Bronchial epithelial cell (primary cell): Measurements from ENCODE around the gene RAVER1. TPM values are rescaled to one million over a fixed set of nuclear protein-coding genes. Genes with fewer than 3 reads are reported as not detected.

Experiments used
- DNase-seq: peaks from one replicate; pipeline ENCODE4 v3.0.0-alpha.2; 2010; ENCODE audit warnings: low read depth
- FAIRE-seq: peaks from 2 replicates; lab custom pipeline; 2011; peaks lifted over from hg19 to GRCh38; lab: Jason Lieb, UNC
- H3K27me3 ChIP-seq: 2 replicates; pipeline ENCODE4 v1.5.1; 2011; ENCODE audit warnings: low read length; ENCODE audit not compliant: control insufficient read depth, insufficient read depth
- H3K36me3 ChIP-seq: 2 replicates; pipeline ENCODE4 v1.5.1; 2011; ENCODE audit warnings: low read length; ENCODE audit not compliant: control insufficient read depth, insufficient read depth
- H3K4me3 ChIP-seq: 2 replicates; pipeline ENCODE4 v1.5.1; 2011; ENCODE audit warnings: mild to moderate bottlenecking, low read depth, low read length, control low read depth
- total RNA-seq: library from RNA; depleted of rRNA; stranded (reverse); fragments of >200 nt; gene quantifications from 2 replicates; pipeline ENCODE4 v1.2.1, GENCODE V29; 2014
- TF ChIP-seq, protein P1 (sequence below): IDR thresholded peaks from 2 replicates; pipeline ENCODE4 v1.5.1; 2011; ENCODE audit warnings: mild to moderate bottlenecking, moderate library complexity, low read length, control low read depth, inconsistent platforms; ENCODE audit not compliant: insufficient read depth, severe bottlenecking

The RAVER1 gene
- total RNA-seq, 1 donor from 2014 or later: 4.2 TPM

DNA sequence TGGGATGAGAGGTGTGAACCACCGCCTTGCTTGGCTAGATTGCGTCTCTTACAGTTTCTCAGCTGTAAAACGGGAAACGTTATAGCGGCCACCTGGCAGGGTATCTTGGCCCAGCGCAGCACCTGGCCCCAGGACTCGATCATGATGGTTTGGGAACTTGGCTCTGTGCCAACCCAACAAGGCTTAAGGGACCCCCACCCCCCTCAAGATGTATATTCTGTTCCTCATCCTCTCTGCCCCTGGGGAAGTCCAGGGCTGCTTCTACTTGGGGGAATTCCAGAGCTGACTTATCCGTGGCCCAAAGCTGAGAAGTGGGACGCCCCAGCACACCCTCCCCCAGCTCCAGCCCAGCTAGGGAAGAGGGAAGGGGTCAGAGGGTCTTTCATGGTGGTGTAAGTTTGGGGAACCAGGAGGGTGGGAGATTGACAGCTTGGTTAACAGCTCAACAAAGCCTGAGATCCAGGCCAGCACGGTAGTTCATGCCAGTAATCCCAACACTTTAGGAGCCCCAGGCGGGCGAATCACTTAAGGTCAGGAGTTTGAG, 61.7 kb downstream of the RAVER1 start:
- peak; percentile 28 for DNase-seq
- no peaks in the 10 kb centered on the region for H3K36me3 ChIP-seq
- H3K4me3 ChIP-seq: peak overlapping the region; percentile 34
- TF ChIP-seq, protein P1, sequence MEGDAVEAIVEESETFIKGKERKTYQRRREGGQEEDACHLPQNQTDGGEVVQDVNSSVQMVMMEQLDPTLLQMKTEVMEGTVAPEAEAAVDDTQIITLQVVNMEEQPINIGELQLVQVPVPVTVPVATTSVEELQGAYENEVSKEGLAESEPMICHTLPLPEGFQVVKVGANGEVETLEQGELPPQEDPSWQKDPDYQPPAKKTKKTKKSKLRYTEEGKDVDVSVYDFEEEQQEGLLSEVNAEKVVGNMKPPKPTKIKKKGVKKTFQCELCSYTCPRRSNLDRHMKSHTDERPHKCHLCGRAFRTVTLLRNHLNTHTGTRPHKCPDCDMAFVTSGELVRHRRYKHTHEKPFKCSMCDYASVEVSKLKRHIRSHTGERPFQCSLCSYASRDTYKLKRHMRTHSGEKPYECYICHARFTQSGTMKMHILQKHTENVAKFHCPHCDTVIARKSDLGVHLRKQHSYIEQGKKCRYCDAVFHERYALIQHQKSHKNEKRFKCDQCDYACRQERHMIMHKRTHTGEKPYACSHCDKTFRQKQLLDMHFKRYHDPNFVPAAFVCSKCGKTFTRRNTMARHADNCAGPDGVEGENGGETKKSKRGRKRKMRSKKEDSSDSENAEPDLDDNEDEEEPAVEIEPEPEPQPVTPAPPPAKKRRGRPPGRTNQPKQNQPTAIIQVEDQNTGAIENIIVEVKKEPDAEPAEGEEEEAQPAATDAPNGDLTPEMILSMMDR: no peak
- H3K27me3 ChIP-seq: no peaks in the 10 kb centered on the region
- no peak for FAIRE-seq

DNA sequence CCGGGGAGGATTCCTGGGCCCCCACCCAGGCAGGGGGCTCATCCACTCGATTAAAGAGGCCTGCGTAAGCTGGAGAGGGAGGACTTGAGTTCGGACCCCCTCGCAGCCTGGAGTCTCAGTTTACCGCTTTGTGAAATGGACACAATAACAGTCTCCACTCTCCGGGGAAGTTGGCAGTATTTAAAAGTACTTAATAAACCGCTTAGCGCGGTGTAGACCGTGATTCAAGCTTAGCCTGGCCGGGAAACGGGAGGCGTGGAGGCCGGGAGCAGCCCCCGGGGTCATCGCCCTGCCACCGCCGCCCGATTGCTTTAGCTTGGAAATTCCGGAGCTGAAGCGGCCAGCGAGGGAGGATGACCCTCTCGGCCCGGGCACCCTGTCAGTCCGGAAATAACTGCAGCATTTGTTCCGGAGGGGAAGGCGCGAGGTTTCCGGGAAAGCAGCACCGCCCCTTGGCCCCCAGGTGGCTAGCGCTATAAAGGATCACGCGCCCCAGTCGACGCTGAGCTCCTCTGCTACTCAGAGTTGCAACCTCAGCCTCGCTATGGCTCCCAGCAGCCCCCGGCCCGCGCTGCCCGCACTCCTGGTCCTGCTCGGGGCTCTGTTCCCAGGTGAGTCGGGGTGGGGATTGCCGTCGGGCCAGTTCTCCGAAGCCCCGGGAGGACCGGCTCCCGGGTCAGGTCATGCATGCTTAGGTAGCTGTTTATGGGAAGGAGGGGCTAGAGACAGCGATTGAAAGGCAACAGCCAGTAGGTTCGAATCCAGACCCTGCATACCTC, 62.5 kb downstream of the RAVER1 start, which contains the start of gene ICAM1:
ICAM1 (plus strand) TSS at position 505 of the 779 bp plus-strand sequence; CDS start at position 545, 40 bp downstream.
- Histone ChIP-seq H3K4me3 (peak within 1 kb of the TSS; percentile 34), H3K36me3 (no peaks in the 10 kb centered on the region), H3K27me3 (no peaks in the 10 kb centered on the region)
- TF ChIP-seq, protein P1: peak; percentile 25
- DNase-seq (peak; percentile 34), FAIRE-seq (no peak)

DNA sequence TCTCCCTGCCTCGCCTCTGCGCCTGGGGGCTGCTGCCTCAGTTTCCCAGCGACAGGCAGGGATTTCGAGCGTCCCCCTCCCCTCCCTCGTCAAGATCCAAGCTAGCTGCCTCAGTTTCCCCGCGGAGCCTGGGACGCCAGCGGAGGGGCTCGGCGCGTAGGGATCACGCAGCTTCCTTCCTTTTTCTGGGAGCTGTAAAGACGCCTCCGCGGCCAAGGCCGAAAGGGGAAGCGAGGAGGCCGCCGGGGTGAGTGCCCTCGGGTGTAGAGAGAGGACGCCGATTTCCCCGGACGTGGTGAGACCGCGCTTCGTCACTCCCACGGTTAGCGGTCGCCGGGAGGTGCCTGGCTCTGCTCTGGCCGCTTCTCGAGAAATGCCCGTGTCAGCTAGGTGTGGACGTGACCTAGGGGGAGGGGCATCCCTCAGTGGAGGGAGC, 63.1 kb downstream of the RAVER1 start:
- TF ChIP-seq, protein P1: no peak
- Histone ChIP-seq H3K27me3 (no peaks in the 10 kb centered on the region), H3K36me3 (no peaks in the 10 kb centered on the region), H3K4me3 (peak overlapping the region; percentile 34)
- DNase-seq (no peak), FAIRE-seq (no peak)

DNA sequence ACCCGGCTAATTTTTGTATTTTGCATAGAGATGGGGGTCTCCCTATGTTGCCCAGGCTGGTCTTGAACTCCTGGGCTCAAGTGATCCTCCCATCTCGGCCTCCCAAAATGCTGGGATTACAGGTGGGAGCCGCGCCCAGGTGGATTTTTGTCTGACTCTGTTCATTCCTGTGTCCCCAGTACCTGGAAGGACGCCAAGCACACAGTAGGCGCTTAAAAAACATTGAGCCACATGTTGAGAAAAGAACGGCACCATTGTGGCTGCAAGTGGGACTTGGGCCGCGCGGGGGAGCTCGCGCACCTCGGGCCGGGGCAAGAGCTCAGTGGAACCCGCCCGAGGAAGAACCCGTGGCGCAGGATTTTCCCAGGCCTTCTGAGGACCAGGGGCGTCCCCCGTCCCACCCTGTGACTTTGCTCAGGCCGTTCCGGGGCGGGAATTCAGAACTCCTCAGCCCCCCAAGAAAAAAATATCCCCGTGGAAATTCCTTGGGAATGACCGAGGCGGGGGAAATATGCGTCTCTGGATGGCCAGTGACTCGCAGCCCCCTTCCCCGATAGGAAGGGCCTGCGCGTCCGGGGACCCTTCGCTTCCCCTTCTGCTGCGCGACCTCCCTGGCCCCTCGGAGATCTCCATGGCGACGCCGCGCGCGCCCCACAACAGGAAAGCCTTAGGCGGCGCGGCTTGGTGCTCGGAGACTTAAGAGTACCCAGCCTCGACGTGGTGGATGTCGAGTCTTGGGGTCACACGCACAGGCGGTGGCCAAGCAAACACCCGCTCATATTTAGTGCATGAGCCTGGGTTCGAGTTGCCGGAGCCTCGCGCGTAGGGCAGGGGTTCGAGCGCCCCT, 63.8 kb downstream of the RAVER1 start:
- H3K4me3 ChIP-seq: peak overlapping the region; percentile 34
- TF ChIP-seq, protein P1: peak; percentile 92
- no peak for FAIRE-seq
- H3K36me3 ChIP-seq: no peaks in the 10 kb centered on the region
- DNase-seq: peak; percentile 47
- no peaks in the 10 kb centered on the region for H3K27me3 ChIP-seq

DNA sequence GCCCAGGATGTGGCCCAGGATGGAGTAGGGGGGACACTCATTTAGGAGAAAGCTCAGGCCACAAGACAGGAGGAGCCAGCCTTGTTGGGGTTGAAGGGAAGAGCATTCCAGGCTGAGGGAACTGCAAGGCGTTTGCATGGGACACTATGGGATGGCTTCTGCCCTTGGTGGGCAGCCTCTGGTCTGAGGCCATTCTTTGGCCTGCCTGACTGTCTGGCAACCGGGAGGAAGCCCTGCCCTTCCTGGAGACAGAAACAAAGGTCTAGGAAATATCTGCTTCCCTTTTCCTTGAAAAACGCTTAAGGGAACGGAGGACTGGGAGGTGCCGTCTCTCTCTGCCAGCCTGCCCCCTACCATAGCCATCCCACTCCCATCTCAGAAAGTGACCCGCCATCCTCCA, 65.3 kb downstream of the RAVER1 start:
- TF ChIP-seq, protein P1: no peak
- Histone ChIP-seq H3K4me3 (no peak overlapping the region), H3K27me3 (no peaks in the 10 kb centered on the region), H3K36me3 (no peaks in the 10 kb centered on the region)
- no peak for DNase-seq
- FAIRE-seq: no peak
